Measurements from ENCODE around the gene MCAT. TPM values are rescaled to one million over a fixed set of nuclear protein-coding genes. Genes with fewer than 3 reads are reported as not detected.

Gene MCAT
- total RNA-seq, 1 experiment from 2014 or later: 23.9 TPM

- Mint-ChIP-seq H3K27me3 (ENCODE audit: unreplicated experiment) (no peaks in the 10 kb centered on the region), H3K9me3 (ENCODE audit: low read depth, unreplicated experiment) (no peaks in the 10 kb centered on the region), H3K4me3 (ENCODE audit: low read depth, unreplicated experiment) (no peak overlapping the region), H3K4me1 (ENCODE audit: low read depth, unreplicated experiment) (no peaks in the 10 kb centered on the region), H3K27ac (ENCODE audit: unreplicated experiment) (no peak overlapping the region), H3K36me3 (ENCODE audit: insufficient read depth, unreplicated experiment) (peaks cover 80% of the 10 kb centered on the region)
- intact Hi-C loops (cut with micrococcal nuclease; ENCODE audit: unreplicated experiment): no loop called here
- CTCF ChIA-PET: no interaction called here
- TF ChIP-seq CTCF (IDR thresholded peaks at IDR 0.05; ENCODE audit: unreplicated experiment): no peak
- no TSS peak for BruUV-seq (replicated peaks)
- no peak for DNase-seq
Measured at GRCh38 chr22:43169310-43170130, 26.3 kb upstream of the MCAT start.

DNA sequence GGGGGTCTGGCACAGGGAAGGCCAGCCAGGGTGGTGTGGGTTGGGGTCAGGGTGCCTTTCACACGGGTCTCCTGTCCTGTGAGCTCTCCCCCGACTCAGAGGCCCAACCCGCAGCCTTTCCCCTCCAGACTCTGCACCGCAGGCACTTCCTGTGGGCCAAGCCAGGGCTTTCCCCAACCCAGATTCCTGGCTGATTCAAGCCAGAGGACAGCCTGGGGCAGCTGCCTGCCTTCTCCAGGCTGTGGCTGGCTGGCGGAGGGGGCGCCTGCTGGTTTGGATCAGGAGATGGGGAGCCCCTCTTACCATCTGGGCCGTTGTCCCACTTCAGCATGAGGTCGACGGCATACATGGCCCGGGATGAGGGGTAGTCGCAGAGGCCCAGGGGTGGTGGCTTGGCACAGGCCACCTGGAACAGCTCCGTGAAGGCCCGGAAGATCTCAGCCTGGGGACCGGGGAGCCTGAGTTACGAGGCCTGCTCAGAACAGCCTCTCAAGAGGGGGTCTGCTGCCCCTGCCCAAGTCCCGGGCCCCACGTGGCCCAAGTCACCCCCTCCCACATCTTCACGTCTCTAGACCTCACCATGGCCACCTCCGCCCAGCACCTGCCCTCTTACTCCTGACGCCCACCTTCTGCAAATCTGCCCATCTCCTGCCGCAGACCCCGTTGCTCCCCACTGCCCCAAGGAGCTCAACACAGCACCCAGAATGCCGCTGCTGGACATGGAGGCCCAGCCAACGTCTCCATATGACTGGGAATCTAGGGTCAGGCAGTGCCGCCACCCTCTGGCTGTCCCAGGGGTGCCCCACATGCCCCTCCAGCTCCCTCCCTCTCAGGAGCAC lies 25.5 kb upstream of the MCAT start:
- CTCF ChIA-PET: no interaction called here

DNA sequence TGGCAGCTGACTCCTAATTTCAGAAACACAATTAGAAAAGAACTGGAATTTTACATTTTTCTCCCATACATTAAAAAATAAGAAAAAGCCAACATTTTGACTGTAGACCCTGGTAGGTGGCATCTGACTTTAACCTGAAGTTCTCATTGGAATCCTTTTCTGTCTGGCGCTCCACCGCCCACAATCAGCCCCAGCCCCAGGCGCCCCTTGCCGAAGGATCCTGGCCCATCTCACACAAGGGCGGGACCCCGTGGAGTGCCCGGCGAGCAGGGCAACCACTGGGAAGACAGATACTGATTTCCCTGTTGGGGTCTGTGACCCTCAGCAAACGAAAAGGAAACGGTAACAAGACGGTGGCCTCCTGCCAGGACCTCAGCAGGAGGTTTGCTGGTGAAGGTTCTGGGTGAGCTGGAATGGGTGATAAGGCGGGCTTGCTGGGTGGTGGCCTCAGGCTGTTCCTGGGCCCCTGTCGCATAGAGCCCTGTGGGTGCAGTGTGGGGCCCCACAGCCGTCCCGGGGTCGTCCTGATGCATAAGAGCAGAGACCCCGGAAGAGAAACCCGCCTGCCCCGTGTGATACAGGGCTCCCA lies 23.9 kb upstream of the MCAT start:
- CTCF ChIA-PET: no interaction called here
- H3K4me1 Mint-ChIP-seq (ENCODE audit: low read depth, unreplicated experiment): no peaks in the 10 kb centered on the region
- DNase-seq: no peak
- H3K27me3 Mint-ChIP-seq (ENCODE audit: unreplicated experiment): no peaks in the 10 kb centered on the region
- no TSS peak for BruUV-seq (replicated peaks)
- H3K9me3 Mint-ChIP-seq (ENCODE audit: low read depth, unreplicated experiment): no peaks in the 10 kb centered on the region
- TF ChIP-seq CTCF (IDR thresholded peaks at IDR 0.05; ENCODE audit: unreplicated experiment): no peak
- no peak overlapping the region for H3K4me3 Mint-ChIP-seq (ENCODE audit: low read depth, unreplicated experiment)
- H3K27ac Mint-ChIP-seq (ENCODE audit: unreplicated experiment): no peak overlapping the region
- H3K36me3 Mint-ChIP-seq (ENCODE audit: insufficient read depth, unreplicated experiment): peaks cover 82% of the 10 kb centered on the region
- intact Hi-C loops (cut with micrococcal nuclease; ENCODE audit: unreplicated experiment): no loop called here

More for the DNA sequence above, 25.5 kb upstream of the MCAT start:
- intact Hi-C loops (cut with micrococcal nuclease; ENCODE audit: unreplicated experiment): no loop called here
- no peaks in the 10 kb centered on the region for H3K27me3 Mint-ChIP-seq (ENCODE audit: unreplicated experiment)
- H3K4me1 Mint-ChIP-seq (ENCODE audit: low read depth, unreplicated experiment): no peaks in the 10 kb centered on the region
- no peak overlapping the region for H3K27ac Mint-ChIP-seq (ENCODE audit: unreplicated experiment)
- no peak overlapping the region for H3K4me3 Mint-ChIP-seq (ENCODE audit: low read depth, unreplicated experiment)
- no peak for DNase-seq
- H3K36me3 Mint-ChIP-seq (ENCODE audit: insufficient read depth, unreplicated experiment): peaks cover 81% of the 10 kb centered on the region
- no TSS peak for BruUV-seq (replicated peaks)
- no peaks in the 10 kb centered on the region for H3K9me3 Mint-ChIP-seq (ENCODE audit: low read depth, unreplicated experiment)
- no peak for TF ChIP-seq CTCF (IDR thresholded peaks at IDR 0.05; ENCODE audit: unreplicated experiment)

DNA sequence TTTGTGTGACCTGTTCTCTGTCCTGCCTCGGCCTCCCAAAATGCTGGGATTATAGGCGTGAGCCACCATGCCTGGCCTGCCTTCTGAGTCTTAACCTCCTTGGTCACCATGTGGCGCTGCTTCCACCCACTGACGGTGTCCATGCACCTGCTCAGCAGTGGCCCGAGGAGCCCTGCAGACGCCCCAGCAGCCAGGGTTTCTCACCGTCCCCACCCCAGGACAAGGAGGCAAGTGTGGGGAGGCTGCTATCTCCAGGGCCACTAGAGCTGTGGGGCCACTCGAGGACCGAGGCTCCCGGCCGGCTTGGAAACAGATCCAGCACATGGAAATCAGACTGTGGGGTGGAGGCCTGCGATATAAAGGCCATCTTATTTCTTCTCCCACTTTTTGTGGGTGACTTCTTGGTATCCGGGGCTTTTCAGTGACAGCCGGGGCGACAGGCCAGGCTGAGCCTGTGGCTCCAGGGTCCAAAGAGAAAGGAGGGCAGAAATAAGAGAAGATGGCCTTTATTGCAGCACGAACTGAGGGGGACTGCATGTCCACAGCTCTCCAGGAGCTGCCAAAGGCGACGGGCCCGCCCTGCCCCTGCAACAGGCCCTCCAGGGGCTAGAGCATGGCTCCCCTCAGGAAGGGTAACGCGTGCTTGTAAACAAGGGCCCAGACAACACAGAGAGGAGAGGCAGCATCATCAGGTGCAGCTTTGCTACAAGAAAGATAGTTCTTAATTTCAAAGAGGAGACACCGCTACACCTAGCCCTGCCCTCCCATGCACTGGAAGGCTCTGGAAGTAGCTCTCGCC lies 23.1 kb upstream of the MCAT start:
- peaks cover 82% of the 10 kb centered on the region for H3K36me3 Mint-ChIP-seq (ENCODE audit: insufficient read depth, unreplicated experiment)
- CTCF ChIA-PET: no interaction called here
- BruUV-seq (replicated peaks): TSS peak; percentile 30

More for the DNA sequence above, 23.1 kb upstream of the MCAT start:
- no peaks in the 10 kb centered on the region for H3K4me1 Mint-ChIP-seq (ENCODE audit: low read depth, unreplicated experiment)
- H3K9me3 Mint-ChIP-seq (ENCODE audit: low read depth, unreplicated experiment): no peaks in the 10 kb centered on the region
- no peak overlapping the region for H3K4me3 Mint-ChIP-seq (ENCODE audit: low read depth, unreplicated experiment)
- no peak for TF ChIP-seq CTCF (IDR thresholded peaks at IDR 0.05; ENCODE audit: unreplicated experiment)
- no peak for DNase-seq
- H3K27ac Mint-ChIP-seq (ENCODE audit: unreplicated experiment): no peak overlapping the region
- no peaks in the 10 kb centered on the region for H3K27me3 Mint-ChIP-seq (ENCODE audit: unreplicated experiment)
- intact Hi-C loops (cut with micrococcal nuclease; ENCODE audit: unreplicated experiment): no loop called here
